BJ (cell line): Measurements from ENCODE around the gene NHLH2. TPM values are rescaled to one million over a fixed set of nuclear protein-coding genes. Genes with fewer than 3 reads are reported as not detected.

ENCODE experiments used
- CTCF ChIA-PET: fragments of 350-600 bp; formaldehyde crosslinking; extraction: SDS; loops from one replicate; lab custom pipeline; 2021; ENCODE audit warnings: antibody characterized with exemption, inconsistent platforms; lab: Yijun Ruan, JAX
- POLR2A ChIA-PET: fragments of 300-600 bp; sonication (Branson Sonifier 250); formaldehyde crosslinking; extraction: SDS; loops from one replicate; lab custom pipeline; 2021; ENCODE audit warnings: antibody characterized with exemption; lab: Charles Lee
- DNase-seq: peaks from one replicate; pipeline ENCODE4 v3.0.0-alpha.2; 2011; ENCODE audit warnings: low read depth
- H3K27me3 ChIP-seq: 2 replicates; pipeline ENCODE4 v1.6.0; 2011; ENCODE audit warnings: low read length; ENCODE audit not compliant: control insufficient read depth, insufficient read depth
- H3K36me3 ChIP-seq: 2 replicates; pipeline ENCODE4 v1.5.1; 2011; ENCODE audit warnings: low read length; ENCODE audit not compliant: control insufficient read depth, insufficient read depth
- H3K4me3 ChIP-seq: 2 replicates; pipeline ENCODE4 v1.5.1; 2011; ENCODE audit warnings: low read depth, mild to moderate bottlenecking, control low read depth, low read length
- polyA plus RNA-seq: library from polyadenylated mRNA; depleted of rRNA; stranded (reverse); fragments of >200 nt; gene quantifications from 2 replicates; pipeline ENCODE4 v1.2.3, GENCODE V29; 2011; rRNA removed
- TF ChIP-seq, protein P1 (sequence below): IDR thresholded peaks from 2 replicates; pipeline ENCODE4 v1.5.1; 2011; ENCODE audit warnings: low read depth, mild to moderate bottlenecking, control low read depth, inconsistent platforms, low read length, moderate library complexity; ENCODE audit not compliant: insufficient read depth

NHLH2 gene
- polyA plus RNA-seq, 1 experiment, result not detected

DNA sequence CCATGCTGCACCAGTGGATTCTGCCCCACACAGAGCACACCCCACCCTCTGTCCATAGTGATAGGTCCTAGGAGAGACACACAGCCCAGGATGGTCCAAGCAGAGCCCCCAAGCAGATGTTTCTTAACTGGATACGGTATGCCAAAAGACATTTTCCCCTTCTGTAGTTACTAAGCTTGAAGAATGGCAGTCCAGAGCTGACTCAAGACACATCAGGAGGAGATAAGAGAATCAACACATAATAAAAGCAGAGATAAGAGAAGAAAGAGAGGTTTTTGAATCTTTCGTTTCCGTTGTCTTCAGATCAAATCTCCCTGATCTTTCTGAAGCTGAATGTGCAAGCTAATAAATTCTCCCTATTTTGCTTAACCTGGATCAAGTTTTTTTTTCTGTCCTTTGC is 50.6 kb downstream of the NHLH2 start:
- DNase-seq, result no peak
- TF ChIP-seq, protein P1, sequence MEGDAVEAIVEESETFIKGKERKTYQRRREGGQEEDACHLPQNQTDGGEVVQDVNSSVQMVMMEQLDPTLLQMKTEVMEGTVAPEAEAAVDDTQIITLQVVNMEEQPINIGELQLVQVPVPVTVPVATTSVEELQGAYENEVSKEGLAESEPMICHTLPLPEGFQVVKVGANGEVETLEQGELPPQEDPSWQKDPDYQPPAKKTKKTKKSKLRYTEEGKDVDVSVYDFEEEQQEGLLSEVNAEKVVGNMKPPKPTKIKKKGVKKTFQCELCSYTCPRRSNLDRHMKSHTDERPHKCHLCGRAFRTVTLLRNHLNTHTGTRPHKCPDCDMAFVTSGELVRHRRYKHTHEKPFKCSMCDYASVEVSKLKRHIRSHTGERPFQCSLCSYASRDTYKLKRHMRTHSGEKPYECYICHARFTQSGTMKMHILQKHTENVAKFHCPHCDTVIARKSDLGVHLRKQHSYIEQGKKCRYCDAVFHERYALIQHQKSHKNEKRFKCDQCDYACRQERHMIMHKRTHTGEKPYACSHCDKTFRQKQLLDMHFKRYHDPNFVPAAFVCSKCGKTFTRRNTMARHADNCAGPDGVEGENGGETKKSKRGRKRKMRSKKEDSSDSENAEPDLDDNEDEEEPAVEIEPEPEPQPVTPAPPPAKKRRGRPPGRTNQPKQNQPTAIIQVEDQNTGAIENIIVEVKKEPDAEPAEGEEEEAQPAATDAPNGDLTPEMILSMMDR, result no peak
- Histone ChIP-seq H3K27me3 (peaks cover 3% of the 10 kb centered on the region), H3K4me3 (no peak overlapping the region), H3K36me3 (no peaks in the 10 kb centered on the region)
- POLR2A ChIA-PET, result no interaction called here
- CTCF ChIA-PET, result interaction anchor here (1.0 to 3.2 kb wide), 2 partner anchors 8 to 72 kb away, joined by 3 to 9 read pairs; no protein-coding TSS in a partner anchor

Other genes with a start within 250 kb of the NHLH2 start
- 11.4 and 11.6 TPM in 2 replicates for gene VANGL1, start 199.2 kb downstream of the NHLH2 start, polyA plus RNA-seq
- gene CASQ2, start 72.4 kb downstream of the NHLH2 start, polyA plus RNA-seq, result not detected in 2 replicates
- gene SLC22A15, start 135.4 kb upstream of the NHLH2 start, polyA plus RNA-seq, result 6.4 and 9.2 TPM in 2 replicates